Measurements from ENCODE around the gene WDR70.

The WDR70 gene

GRCh38 chr5:37701868-37702267, 322.8 kb downstream of the WDR70 start:
- H3K36me3 ChIP-seq (ENCODE audit: insufficient read depth, low read length) = no peaks in the 10 kb centered on the region
- H3K4me2 ChIP-seq (ENCODE audit: low read length) = no peak overlapping the region
- no peak overlapping the region for H3K9ac ChIP-seq (ENCODE audit: low read depth, low read length)
- H3K4me3 ChIP-seq (ENCODE audit: low read length) = no peak overlapping the region
- no peaks in the 10 kb centered on the region for H3K9me3 ChIP-seq (replicated peaks; ENCODE audit: low read length)
- H3K27me3 ChIP-seq (ENCODE audit: control insufficient read depth, insufficient read depth, low read length) = no peaks in the 10 kb centered on the region
- H3K4me1 ChIP-seq (ENCODE audit: control insufficient read depth, insufficient read depth, low read length) = peaks cover 21% of the 10 kb centered on the region

DNA sequence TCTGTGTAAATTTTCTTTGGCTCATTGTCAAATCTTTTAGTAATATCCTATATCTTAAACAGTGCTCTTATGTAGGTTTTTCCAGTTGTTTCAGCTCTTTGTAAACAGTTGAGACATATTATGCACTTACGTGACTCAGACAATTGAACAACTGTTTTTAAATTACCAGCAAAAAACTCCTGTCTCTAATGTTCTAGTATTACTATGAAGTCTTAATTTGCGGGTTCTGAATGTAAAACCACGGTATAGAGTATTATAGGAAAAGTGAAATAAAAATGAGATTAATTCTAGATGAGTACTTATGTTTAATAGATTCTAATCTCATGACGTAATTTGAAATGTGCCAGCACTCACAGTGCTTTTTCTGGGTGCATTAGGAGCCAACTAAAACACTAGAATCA, 324.7 kb downstream of the WDR70 start:
- Histone ChIP-seq H3K9me3 (replicated peaks; ENCODE audit: low read length) (no peaks in the 10 kb centered on the region), H3K4me1 (ENCODE audit: control insufficient read depth, insufficient read depth, low read length) (peaks cover 17% of the 10 kb centered on the region), H3K4me3 (ENCODE audit: low read length) (no peak overlapping the region), H3K27me3 (ENCODE audit: control insufficient read depth, insufficient read depth, low read length) (no peaks in the 10 kb centered on the region), H3K36me3 (ENCODE audit: insufficient read depth, low read length) (no peaks in the 10 kb centered on the region), H3K4me2 (ENCODE audit: low read length) (peak overlapping the region; percentile 24), H3K9ac (ENCODE audit: low read depth, low read length) (no peak overlapping the region)

- peak overlapping the region; percentile 24 for H3K4me2 ChIP-seq (ENCODE audit: low read length)
- H3K4me1 ChIP-seq (ENCODE audit: control insufficient read depth, insufficient read depth, low read length) = peaks cover 17% of the 10 kb centered on the region
- no peak overlapping the region for H3K9ac ChIP-seq (ENCODE audit: low read depth, low read length)
- no peaks in the 10 kb centered on the region for H3K9me3 ChIP-seq (replicated peaks; ENCODE audit: low read length)
- no peaks in the 10 kb centered on the region for H3K36me3 ChIP-seq (ENCODE audit: insufficient read depth, low read length)
- no peak overlapping the region for H3K4me3 ChIP-seq (ENCODE audit: low read length)
- no peaks in the 10 kb centered on the region for H3K27me3 ChIP-seq (ENCODE audit: control insufficient read depth, insufficient read depth, low read length)
Observed at GRCh38 chr5:37704406-37704805, 325.3 kb downstream of the WDR70 start.

GRCh38 chr5:37709020-37709419, 329.9 kb downstream of the WDR70 start:
- no peak overlapping the region for H3K9ac ChIP-seq (ENCODE audit: low read depth, low read length)
- no peaks in the 10 kb centered on the region for H3K36me3 ChIP-seq (ENCODE audit: insufficient read depth, low read length)
- peaks cover 14% of the 10 kb centered on the region for H3K4me1 ChIP-seq (ENCODE audit: control insufficient read depth, insufficient read depth, low read length)
- H3K4me2 ChIP-seq (ENCODE audit: low read length) = no peak overlapping the region
- no peaks in the 10 kb centered on the region for H3K9me3 ChIP-seq (replicated peaks; ENCODE audit: low read length)
- H3K27me3 ChIP-seq (ENCODE audit: control insufficient read depth, insufficient read depth, low read length) = no peaks in the 10 kb centered on the region
- H3K4me3 ChIP-seq (ENCODE audit: low read length) = no peak overlapping the region

DNA sequence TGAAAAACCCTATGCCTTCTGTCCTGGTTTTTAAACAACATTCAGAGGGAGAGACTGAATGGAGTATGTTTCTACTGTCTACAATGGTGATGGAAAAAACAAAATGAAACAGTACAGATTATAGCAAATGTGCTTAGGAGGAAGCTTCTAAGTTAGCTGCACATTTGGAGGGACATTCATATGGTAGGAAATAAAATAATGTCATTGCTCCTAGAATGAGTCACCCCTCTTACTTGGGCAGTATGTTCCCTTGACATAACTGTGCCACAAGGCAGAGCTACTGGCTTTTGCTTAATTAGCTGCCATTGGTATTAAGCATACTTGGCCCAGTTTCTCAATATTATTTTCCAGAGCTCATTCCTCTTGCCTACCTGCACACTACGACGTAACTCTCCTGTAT, 331.8 kb downstream of the WDR70 start:
- H3K4me3 ChIP-seq (ENCODE audit: low read length) = no peak overlapping the region
- H3K4me2 ChIP-seq (ENCODE audit: low read length) = no peak overlapping the region
- H3K27me3 ChIP-seq (ENCODE audit: control insufficient read depth, insufficient read depth, low read length) = no peaks in the 10 kb centered on the region
- H3K36me3 ChIP-seq (ENCODE audit: insufficient read depth, low read length) = no peaks in the 10 kb centered on the region
- H3K4me1 ChIP-seq (ENCODE audit: control insufficient read depth, insufficient read depth, low read length) = peaks cover 12% of the 10 kb centered on the region
- no peaks in the 10 kb centered on the region for H3K9me3 ChIP-seq (replicated peaks; ENCODE audit: low read length)
- H3K9ac ChIP-seq (ENCODE audit: low read depth, low read length) = no peak overlapping the region

- Histone ChIP-seq H3K9ac (ENCODE audit: low read depth, low read length) (no peak overlapping the region), H3K36me3 (ENCODE audit: insufficient read depth, low read length) (no peaks in the 10 kb centered on the region), H3K9me3 (replicated peaks; ENCODE audit: low read length) (no peaks in the 10 kb centered on the region), H3K4me3 (ENCODE audit: low read length) (no peak overlapping the region), H3K27me3 (ENCODE audit: control insufficient read depth, insufficient read depth, low read length) (no peaks in the 10 kb centered on the region), H3K4me1 (ENCODE audit: control insufficient read depth, insufficient read depth, low read length) (peaks cover 22% of the 10 kb centered on the region), H3K4me2 (ENCODE audit: low read length) (no peak overlapping the region)
Observed at GRCh38 chr5:37712750-37713149, 333.6 kb downstream of the WDR70 start.

DNA sequence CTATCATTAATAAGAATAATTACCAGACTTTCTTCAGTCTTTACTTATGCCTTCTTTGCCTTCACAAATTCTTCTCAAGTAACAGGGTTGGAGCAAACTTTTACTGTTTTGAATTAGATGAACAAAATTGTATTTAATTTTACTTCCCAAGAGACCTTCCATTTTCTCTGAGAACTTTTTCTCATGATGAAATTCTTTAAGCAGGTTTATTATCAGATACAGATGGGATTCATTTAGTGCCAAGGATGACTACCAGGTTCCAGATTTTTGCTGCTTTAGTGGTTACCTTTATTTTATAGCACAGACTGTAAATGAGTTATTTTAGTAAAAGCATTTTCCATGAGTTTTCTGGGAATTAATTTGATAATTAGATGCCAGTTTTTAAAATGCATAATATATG, 335.6 kb downstream of the WDR70 start:
- H3K4me3 ChIP-seq (ENCODE audit: low read length) = no peak overlapping the region
- H3K9ac ChIP-seq (ENCODE audit: low read depth, low read length) = no peak overlapping the region
- H3K27me3 ChIP-seq (ENCODE audit: control insufficient read depth, insufficient read depth, low read length) = no peaks in the 10 kb centered on the region
- no peaks in the 10 kb centered on the region for H3K36me3 ChIP-seq (ENCODE audit: insufficient read depth, low read length)
- H3K9me3 ChIP-seq (replicated peaks; ENCODE audit: low read length) = no peaks in the 10 kb centered on the region
- H3K4me2 ChIP-seq (ENCODE audit: low read length) = no peak overlapping the region
- H3K4me1 ChIP-seq (ENCODE audit: control insufficient read depth, insufficient read depth, low read length) = peaks cover 29% of the 10 kb centered on the region

- no peak overlapping the region for H3K4me2 ChIP-seq (ENCODE audit: low read length)
- H3K9ac ChIP-seq (ENCODE audit: low read depth, low read length) = no peak overlapping the region
- H3K4me1 ChIP-seq (ENCODE audit: control insufficient read depth, insufficient read depth, low read length) = peaks cover 29% of the 10 kb centered on the region
- no peaks in the 10 kb centered on the region for H3K9me3 ChIP-seq (replicated peaks; ENCODE audit: low read length)
- H3K36me3 ChIP-seq (ENCODE audit: insufficient read depth, low read length) = no peaks in the 10 kb centered on the region
- H3K27me3 ChIP-seq (ENCODE audit: control insufficient read depth, insufficient read depth, low read length) = no peaks in the 10 kb centered on the region
- no peak overlapping the region for H3K4me3 ChIP-seq (ENCODE audit: low read length)
Observed at GRCh38 chr5:37715361-37715760, 336.2 kb downstream of the WDR70 start.

DNA sequence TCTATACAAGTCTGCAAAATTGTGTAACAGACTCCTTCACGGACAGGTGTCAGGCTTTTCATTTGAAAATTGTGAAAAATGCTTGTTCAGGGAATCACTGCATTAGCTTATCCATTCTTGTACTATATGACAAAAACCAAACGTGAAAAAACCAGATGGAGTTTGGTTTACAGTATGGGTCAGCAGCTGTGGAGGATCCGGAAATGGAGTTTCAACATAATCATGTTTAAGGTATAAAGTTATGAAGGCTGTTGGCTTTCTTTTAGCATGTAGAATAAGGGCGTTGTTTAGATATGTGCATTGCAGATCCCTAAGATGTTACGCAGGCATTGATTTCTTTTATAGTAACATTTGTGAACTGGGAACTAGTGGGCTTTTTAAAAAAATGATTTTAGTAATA, 336.9 kb downstream of the WDR70 start:
- Histone ChIP-seq H3K4me3 (ENCODE audit: low read length) (no peak overlapping the region), H3K27me3 (ENCODE audit: control insufficient read depth, insufficient read depth, low read length) (no peaks in the 10 kb centered on the region), H3K9me3 (replicated peaks; ENCODE audit: low read length) (no peaks in the 10 kb centered on the region), H3K36me3 (ENCODE audit: insufficient read depth, low read length) (no peaks in the 10 kb centered on the region), H3K4me1 (ENCODE audit: control insufficient read depth, insufficient read depth, low read length) (peaks cover 31% of the 10 kb centered on the region), H3K4me2 (ENCODE audit: low read length) (no peak overlapping the region), H3K9ac (ENCODE audit: low read depth, low read length) (no peak overlapping the region)

- Histone ChIP-seq H3K4me2 (ENCODE audit: low read length) (no peak overlapping the region), H3K9me3 (replicated peaks; ENCODE audit: low read length) (no peaks in the 10 kb centered on the region), H3K4me3 (ENCODE audit: low read length) (no peak overlapping the region), H3K9ac (ENCODE audit: low read depth, low read length) (no peak overlapping the region), H3K4me1 (ENCODE audit: control insufficient read depth, insufficient read depth, low read length) (peaks cover 31% of the 10 kb centered on the region), H3K27me3 (ENCODE audit: control insufficient read depth, insufficient read depth, low read length) (no peaks in the 10 kb centered on the region), H3K36me3 (ENCODE audit: insufficient read depth, low read length) (no peaks in the 10 kb centered on the region)
Observed at GRCh38 chr5:37716405-37716804, 337.3 kb downstream of the WDR70 start.

GRCh38 chr5:37717276-37717612, 338.1 kb downstream of the WDR70 start:
- Histone ChIP-seq H3K36me3 (ENCODE audit: insufficient read depth, low read length) (no peaks in the 10 kb centered on the region), H3K4me1 (ENCODE audit: control insufficient read depth, insufficient read depth, low read length) (peaks cover 39% of the 10 kb centered on the region), H3K9ac (ENCODE audit: low read depth, low read length) (no peak overlapping the region), H3K4me3 (ENCODE audit: low read length) (no peak overlapping the region), H3K4me2 (ENCODE audit: low read length) (peak overlapping the region; percentile 31), H3K27me3 (ENCODE audit: control insufficient read depth, insufficient read depth, low read length) (no peaks in the 10 kb centered on the region), H3K9me3 (replicated peaks; ENCODE audit: low read length) (no peaks in the 10 kb centered on the region)

DNA sequence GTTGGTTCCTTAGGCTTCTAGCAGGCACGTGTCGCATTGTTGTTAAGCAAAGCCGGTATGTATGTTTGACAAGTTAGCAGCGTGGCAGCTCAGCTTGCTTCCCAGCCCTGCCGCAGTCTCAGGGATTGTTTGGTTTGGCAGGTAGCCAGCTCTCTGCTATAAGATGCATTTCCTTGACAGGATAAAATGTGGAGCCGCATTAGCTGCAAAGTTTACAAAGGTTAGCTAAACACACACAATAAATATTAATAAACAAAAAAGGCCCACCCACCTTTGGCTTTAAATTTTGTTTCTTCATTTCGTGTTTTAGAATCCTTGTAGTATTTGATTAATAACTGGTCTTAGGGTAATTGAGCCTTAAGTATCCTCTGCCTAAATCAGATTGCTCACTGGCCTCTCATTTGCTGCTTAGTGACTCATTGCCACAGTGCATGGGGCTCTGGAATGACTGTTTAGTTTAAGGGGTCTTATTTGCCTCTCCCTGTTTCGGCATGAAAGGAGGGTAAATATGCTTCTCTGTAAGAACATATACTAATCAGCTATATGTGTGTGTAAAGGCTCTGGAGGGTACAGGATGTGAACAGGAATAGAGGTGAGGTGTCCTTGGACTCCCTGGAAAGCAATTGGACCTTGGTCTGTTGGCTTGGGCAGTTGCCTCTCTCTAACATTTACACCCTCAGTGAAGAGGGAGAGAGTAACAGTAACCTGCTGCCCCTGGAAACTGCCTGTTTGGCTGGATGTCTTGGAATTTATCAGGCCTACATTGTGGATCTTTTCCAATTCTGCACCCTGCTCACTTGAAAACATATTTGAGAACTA, 338.7 kb downstream of the WDR70 start:
- peak overlapping the region; percentile 31 for H3K4me2 ChIP-seq (ENCODE audit: low read length)
- H3K4me1 ChIP-seq (ENCODE audit: control insufficient read depth, insufficient read depth, low read length) = peaks cover 44% of the 10 kb centered on the region
- no peaks in the 10 kb centered on the region for H3K27me3 ChIP-seq (ENCODE audit: control insufficient read depth, insufficient read depth, low read length)
- no peak overlapping the region for H3K4me3 ChIP-seq (ENCODE audit: low read length)
- no peaks in the 10 kb centered on the region for H3K9me3 ChIP-seq (replicated peaks; ENCODE audit: low read length)
- no peaks in the 10 kb centered on the region for H3K36me3 ChIP-seq (ENCODE audit: insufficient read depth, low read length)
- H3K9ac ChIP-seq (ENCODE audit: low read depth, low read length) = no peak overlapping the region
